Thyroid gland (tissue), 4 donors: ENCODE measurements around the gene ZNF282.

Experiments used
- CTCF ChIP-seq, 6 experiments: fragments of 200-600 bp in 3 of 6; fragments of 450-650 bp in 3 of 6; sonication (generic) in 3 of 6; IDR thresholded peaks; one replicate each; pipeline ENCODE4 v1.5.1; 2016 to 2019; ENCODE audit warnings: antibody characterized with exemption in 6 of 6, mild to moderate bottlenecking in 2 of 6, inconsistent platforms in 1 of 6, moderate library complexity in 1 of 6
- POLR2A ChIP-seq, 2 donors: fragments of 450-650 bp; IDR thresholded peaks; one replicate each; pipeline ENCODE4 v1.6.1; 2017; ENCODE audit warnings: antibody characterized with exemption in 2 of 2, mild to moderate bottlenecking in 2 of 2, moderate library complexity in 1 of 2

- TF ChIP-seq CTCF (IDR thresholded peaks at IDR 0.05) (no peak), POLR2A (IDR thresholded peaks at IDR 0.05) (no peak)
Measured at GRCh38 chr7:149228831-149229471, 33.6 kb downstream of the ZNF282 start.
